ENCODE measurements around the gene RTP5. TPM values are rescaled to one million over a fixed set of nuclear protein-coding genes. Genes with fewer than 3 reads are reported as not detected.

RTP5 gene
- total RNA-seq, 1 experiment from 2014 or later: not detected

DNA sequence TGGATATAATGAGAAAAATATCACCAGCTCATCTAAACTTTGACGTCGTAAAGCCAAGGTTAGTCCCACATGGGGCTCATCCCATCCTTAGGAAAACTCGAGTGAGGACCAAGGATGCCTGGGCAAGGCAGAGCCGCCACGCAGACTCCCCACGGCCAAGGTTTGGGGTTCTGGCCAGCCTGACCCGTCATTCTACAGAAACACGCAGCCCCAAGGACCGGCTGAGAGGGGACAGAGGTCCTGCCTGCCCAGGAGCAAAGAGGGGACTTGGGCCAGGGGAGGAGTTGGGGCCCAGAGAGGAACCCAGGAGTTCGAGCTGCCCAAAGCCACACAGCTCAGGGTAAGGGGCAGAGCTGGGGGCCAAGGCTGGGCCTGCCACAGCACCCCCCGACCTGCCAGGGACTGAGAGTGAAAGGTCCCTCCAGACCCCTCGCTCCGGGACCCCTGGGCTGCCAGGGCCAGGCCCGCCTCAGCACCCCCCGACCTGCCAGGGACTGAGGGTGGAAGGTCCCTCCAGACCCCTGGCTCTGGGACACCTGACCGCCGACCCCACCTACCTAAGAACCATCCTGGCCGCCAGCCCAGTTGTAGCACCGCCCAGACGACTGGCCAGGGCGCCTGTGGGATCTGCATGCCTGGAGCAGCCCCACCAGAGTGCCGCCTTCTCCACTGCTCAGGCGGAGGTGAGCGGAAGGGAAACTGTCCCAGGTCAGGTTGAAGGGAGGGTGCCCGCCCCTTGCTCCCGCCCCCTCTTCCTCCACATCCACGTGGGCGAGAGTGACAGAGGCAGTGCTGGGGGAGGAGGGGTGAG is 11.1 kb upstream of the RTP5 start, which contains the start of gene PDCD1:
Gene PDCD1, minus strand, starts transcription at position 689 of the 811 bp plus-strand sequence. Its CDS starts 56 bp downstream, at position 633.
- Mint-ChIP-seq H3K4me3 (ENCODE audit: low read depth, unreplicated experiment) (no peak within 1 kb of the TSS), H3K9me3 (ENCODE audit: low read depth, unreplicated experiment) (peaks cover 2% of the 10 kb centered on the region), H3K27me3 (ENCODE audit: unreplicated experiment) (peaks cover 56% of the 10 kb centered on the region), H3K4me1 (ENCODE audit: low read depth, unreplicated experiment) (no peaks in the 10 kb centered on the region), H3K27ac (ENCODE audit: unreplicated experiment) (no peak within 1 kb of the TSS), H3K36me3 (ENCODE audit: insufficient read depth, unreplicated experiment) (no peaks in the 10 kb centered on the region)
- CTCF ChIA-PET: no interaction called here
- intact Hi-C loops (cut with micrococcal nuclease; ENCODE audit: unreplicated experiment): no loop called here
- peak; percentile 31 for DNase-seq
- BruUV-seq (replicated peaks): no TSS peak
- TF ChIP-seq, protein P1, sequence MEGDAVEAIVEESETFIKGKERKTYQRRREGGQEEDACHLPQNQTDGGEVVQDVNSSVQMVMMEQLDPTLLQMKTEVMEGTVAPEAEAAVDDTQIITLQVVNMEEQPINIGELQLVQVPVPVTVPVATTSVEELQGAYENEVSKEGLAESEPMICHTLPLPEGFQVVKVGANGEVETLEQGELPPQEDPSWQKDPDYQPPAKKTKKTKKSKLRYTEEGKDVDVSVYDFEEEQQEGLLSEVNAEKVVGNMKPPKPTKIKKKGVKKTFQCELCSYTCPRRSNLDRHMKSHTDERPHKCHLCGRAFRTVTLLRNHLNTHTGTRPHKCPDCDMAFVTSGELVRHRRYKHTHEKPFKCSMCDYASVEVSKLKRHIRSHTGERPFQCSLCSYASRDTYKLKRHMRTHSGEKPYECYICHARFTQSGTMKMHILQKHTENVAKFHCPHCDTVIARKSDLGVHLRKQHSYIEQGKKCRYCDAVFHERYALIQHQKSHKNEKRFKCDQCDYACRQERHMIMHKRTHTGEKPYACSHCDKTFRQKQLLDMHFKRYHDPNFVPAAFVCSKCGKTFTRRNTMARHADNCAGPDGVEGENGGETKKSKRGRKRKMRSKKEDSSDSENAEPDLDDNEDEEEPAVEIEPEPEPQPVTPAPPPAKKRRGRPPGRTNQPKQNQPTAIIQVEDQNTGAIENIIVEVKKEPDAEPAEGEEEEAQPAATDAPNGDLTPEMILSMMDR (IDR thresholded peaks at IDR 0.05; ENCODE audit: unreplicated experiment): no peak

DNA sequence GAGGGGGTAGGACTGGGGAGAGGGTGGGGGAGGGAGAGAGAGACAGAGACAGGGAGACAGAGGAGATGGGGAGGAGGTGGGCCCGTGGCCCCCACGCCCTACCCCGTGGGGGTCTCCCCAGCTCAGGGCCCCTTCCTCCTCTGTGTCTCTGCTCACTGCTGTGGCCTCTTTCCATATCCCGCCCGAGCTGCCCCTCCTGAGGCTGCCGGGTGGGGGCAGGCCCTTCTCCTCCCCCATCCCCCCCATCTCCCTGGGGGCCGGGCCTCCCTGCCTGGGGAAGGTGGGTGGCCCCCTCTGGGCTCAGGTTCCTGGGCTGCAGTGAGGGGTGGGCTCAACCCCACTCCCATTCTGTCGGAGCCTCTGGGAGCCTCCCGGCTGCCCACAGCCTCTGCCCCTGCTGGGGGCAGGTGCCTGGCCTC is 10.5 kb upstream of the RTP5 start:
- H3K4me1 Mint-ChIP-seq (ENCODE audit: low read depth, unreplicated experiment): no peaks in the 10 kb centered on the region
- TF ChIP-seq, protein P1 (IDR thresholded peaks at IDR 0.05; ENCODE audit: unreplicated experiment): peak; percentile 23

DNA sequence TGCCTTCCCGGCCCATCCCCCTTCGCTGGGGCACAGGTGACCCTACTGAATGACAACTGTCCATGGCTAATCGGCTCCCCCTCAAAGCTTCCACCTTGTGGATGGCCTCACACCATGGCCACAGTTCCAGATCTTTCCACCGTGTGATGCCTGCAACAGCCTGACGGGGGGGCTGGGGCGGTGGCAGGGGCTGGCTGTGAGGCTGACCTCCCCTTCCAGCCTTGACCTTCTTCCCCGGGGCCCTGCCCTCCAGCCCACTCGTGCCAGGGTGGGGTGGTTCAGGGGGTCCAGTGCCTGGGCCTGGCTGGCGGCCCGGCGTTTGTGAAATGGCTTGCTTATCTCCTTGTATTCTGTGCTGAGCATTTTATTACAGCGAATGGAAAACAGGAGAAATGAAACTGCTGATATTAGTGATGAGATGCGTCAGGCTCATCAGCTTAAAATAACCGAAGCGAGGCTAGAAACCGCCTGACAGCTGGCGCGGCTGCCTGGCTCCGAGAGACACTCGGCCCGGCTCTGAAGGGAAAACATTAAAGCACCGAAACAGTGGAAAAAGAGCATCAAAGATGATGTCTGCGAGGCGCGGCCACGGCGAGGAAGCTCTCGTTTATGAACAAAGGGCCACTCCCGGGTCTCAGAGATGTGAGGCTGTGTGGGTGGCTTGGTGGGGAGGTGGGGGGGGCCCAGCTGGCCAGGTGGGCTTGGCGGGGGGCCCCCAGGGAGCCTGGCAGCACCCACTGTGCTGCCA is 9.9 kb upstream of the RTP5 start:
- no peaks in the 10 kb centered on the region for H3K36me3 Mint-ChIP-seq (ENCODE audit: insufficient read depth, unreplicated experiment)
- H3K4me1 Mint-ChIP-seq (ENCODE audit: low read depth, unreplicated experiment): peaks cover 5% of the 10 kb centered on the region
- no TSS peak for BruUV-seq (replicated peaks)
- H3K4me3 Mint-ChIP-seq (ENCODE audit: low read depth, unreplicated experiment): no peak overlapping the region
- intact Hi-C loops (cut with micrococcal nuclease; ENCODE audit: unreplicated experiment): no loop called here
- peaks cover 9% of the 10 kb centered on the region for H3K9me3 Mint-ChIP-seq (ENCODE audit: low read depth, unreplicated experiment)
- TF ChIP-seq, protein P1 (IDR thresholded peaks at IDR 0.05; ENCODE audit: unreplicated experiment): peak; percentile 33
- no peak for DNase-seq
- CTCF ChIA-PET: no interaction called here
- peaks cover 68% of the 10 kb centered on the region for H3K27me3 Mint-ChIP-seq (ENCODE audit: unreplicated experiment)
- H3K27ac Mint-ChIP-seq (ENCODE audit: unreplicated experiment): no peak overlapping the region

More for the DNA sequence above, 10.5 kb upstream of the RTP5 start:
- Mint-ChIP-seq H3K36me3 (ENCODE audit: insufficient read depth, unreplicated experiment) (no peaks in the 10 kb centered on the region), H3K9me3 (ENCODE audit: low read depth, unreplicated experiment) (peaks cover 3% of the 10 kb centered on the region), H3K27ac (ENCODE audit: unreplicated experiment) (no peak overlapping the region), H3K27me3 (ENCODE audit: unreplicated experiment) (peaks cover 62% of the 10 kb centered on the region), H3K4me3 (ENCODE audit: low read depth, unreplicated experiment) (no peak overlapping the region)
- no peak for DNase-seq
- CTCF ChIA-PET: no interaction called here
- intact Hi-C loops (cut with micrococcal nuclease; ENCODE audit: unreplicated experiment): no loop called here
- no TSS peak for BruUV-seq (replicated peaks)

DNA sequence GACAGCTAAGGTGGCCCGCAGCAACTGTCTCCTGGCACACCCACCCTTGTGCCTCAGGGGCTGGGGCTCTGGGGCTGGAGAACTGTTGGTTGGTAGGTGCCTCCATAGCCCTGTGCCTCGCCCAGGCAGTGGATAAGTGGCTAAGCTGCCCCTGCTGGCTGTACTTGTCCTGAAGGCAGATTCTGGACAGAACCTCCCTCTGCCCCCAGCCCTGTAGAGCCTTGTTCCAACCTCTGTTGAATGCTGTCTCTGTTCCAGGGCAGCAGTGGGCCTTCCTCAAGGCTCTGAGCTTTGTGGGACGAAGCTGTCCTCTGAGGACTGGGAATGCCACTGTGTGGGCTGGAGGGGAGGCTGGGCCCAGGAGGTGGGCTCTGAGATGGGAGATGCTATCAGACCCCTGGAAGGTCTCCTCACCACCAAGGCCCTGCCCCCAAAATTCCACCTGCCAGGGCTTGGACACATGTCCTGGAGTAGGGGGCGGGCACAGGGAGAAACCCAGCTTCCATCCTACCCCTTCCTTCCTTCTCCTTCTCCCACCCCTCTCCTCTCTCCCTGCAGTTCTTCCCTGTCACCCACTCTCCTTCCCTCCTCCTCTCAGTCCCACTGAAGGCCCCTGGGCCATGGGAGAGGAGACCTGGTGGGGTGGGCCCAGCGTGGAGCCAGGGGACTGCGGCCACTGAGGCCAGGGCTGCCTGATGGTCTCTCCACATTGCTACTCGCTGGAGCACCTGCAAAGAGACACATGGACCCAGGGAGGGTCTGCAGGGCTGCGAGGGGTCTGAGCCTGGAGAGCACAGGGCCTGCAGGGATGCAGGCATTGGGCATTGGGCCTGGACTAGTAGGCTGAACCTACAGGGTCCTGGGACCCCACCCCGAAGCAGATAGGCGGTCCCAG is 9.1 kb upstream of the RTP5 start:
- Mint-ChIP-seq H3K9me3 (ENCODE audit: low read depth, unreplicated experiment) (peaks cover 17% of the 10 kb centered on the region), H3K4me3 (ENCODE audit: low read depth, unreplicated experiment) (no peak overlapping the region), H3K4me1 (ENCODE audit: low read depth, unreplicated experiment) (peaks cover 13% of the 10 kb centered on the region), H3K27ac (ENCODE audit: unreplicated experiment) (no peak overlapping the region), H3K27me3 (ENCODE audit: unreplicated experiment) (peaks cover 73% of the 10 kb centered on the region), H3K36me3 (ENCODE audit: insufficient read depth, unreplicated experiment) (no peaks in the 10 kb centered on the region)
- BruUV-seq (replicated peaks): no TSS peak
- DNase-seq: no peak
- intact Hi-C loops (cut with micrococcal nuclease; ENCODE audit: unreplicated experiment): no loop called here
- CTCF ChIA-PET: no interaction called here
- TF ChIP-seq, protein P1 (IDR thresholded peaks at IDR 0.05; ENCODE audit: unreplicated experiment): no peak
